Lung (tissue), 12 donors: ENCODE results near the gene GET4. TPM values are rescaled to one million over a fixed set of nuclear protein-coding genes. Genes with fewer than 3 reads are reported as not detected.

Source experiments
- ATAC-seq: fragments of 200-7000 bp; cut with Tn5 transposase; one replicate; pipeline ENCODE4 v1.9.1; 2020; ENCODE audit warnings: moderate number of reproducible peaks; ENCODE audit not compliant: insufficient read depth, low FRiP score
- DNase-seq, 3 donors: peaks; one replicate each; pipeline ENCODE4 v3.0.0-alpha.2; 2013 to 2017
- H3K27ac ChIP-seq, 2 donors: one replicate each; pipeline ENCODE4 v1.5.1; 2013; ENCODE audit warnings: mild to moderate bottlenecking in 2 of 2, moderate library complexity in 2 of 2, control low read depth in 1 of 2, inconsistent platforms in 1 of 2, low read depth in 1 of 2, low read length in 1 of 2
- H3K27me3 ChIP-seq, 3 donors: one replicate each; pipeline ENCODE4 v1.5.1; 2013; ENCODE audit warnings: low read length in 2 of 3; ENCODE audit not compliant: control insufficient read depth in 3 of 3, insufficient read depth in 3 of 3
- H3K36me3 ChIP-seq, 4 donors: one replicate each; pipeline ENCODE4 v1.5.1; 2013; ENCODE audit warnings: low read length in 4 of 4, mild to moderate bottlenecking in 1 of 4, moderate library complexity in 1 of 4; ENCODE audit not compliant: control insufficient read depth in 4 of 4, insufficient read depth in 4 of 4
- H3K4me1 ChIP-seq, 5 donors: one replicate each; pipeline ENCODE4 v1.5.1; 2013; ENCODE audit warnings: low read length in 5 of 5, mild to moderate bottlenecking in 2 of 5, moderate library complexity in 1 of 5; ENCODE audit not compliant: control insufficient read depth in 5 of 5, insufficient read depth in 5 of 5
- H3K4me3 ChIP-seq: one replicate; pipeline ENCODE4 v1.5.1; 2013; ENCODE audit warnings: mild to moderate bottlenecking, control low read depth, moderate library complexity
- H3K9ac ChIP-seq, 2 donors: one replicate each; pipeline ENCODE4 v1.5.1; 2013; ENCODE audit warnings: low read length in 2 of 2, control low read depth in 1 of 2; ENCODE audit not compliant: insufficient read depth in 1 of 2
- H3K9me3 ChIP-seq, 4 donors: one replicate each; pipeline ENCODE4 v1.5.1; 2013; ENCODE audit warnings: low read length in 3 of 4, mild to moderate bottlenecking in 1 of 4, moderate library complexity in 1 of 4; ENCODE audit not compliant: control insufficient read depth in 4 of 4, insufficient read depth in 3 of 4
- CTCF ChIP-seq: IDR thresholded peaks from 2 replicates; pipeline ENCODE4 v1.5.1; 2012; ENCODE audit warnings: mild to moderate bottlenecking; ENCODE audit errors: control extremely low read depth, extremely low read depth
- WGBS, 2 donors: extraction: QIAGEN DNeasy Blood & Tissue Kit; methylation state at CpG; one replicate each; pipeline ENCODE4 v1.1.7; 2013; 5-methylcytosine and 5-hydroxymethylcytosine counted together
- polyA plus RNA-seq, 2 donors: library from polyadenylated mRNA; stranded (reverse); fragments of 200-250 nt; gene quantifications; one replicate each; pipeline ENCODE4 v1.2.1, GENCODE V29; 2013
- total RNA-seq, 2 donors: library from RNA; depleted of rRNA in 1 of 2; stranded (reverse); fragments of >200 nt in 1 of 2; gene quantifications; one replicate each; pipeline ENCODE4 v1.2.1, GENCODE V29; 2014 to 2021
- donor health status: control.
- donor health status: control.
- donor health status: Bipolar disorder and iron deficiency.
- donor health status: healthy.
- donor health status: DM: yes; HTN: yes; CAD: no.

The GET4 gene
- total and polyA plus RNA-seq, 4 donors, result 34.1 to 41.8 (median 40.0) TPM

- no peak overlapping the region for H3K4me3 ChIP-seq
- ATAC-seq (no peak), DNase-seq (no peak)
- no peaks in the 10 kb centered on the region for H3K9me3 ChIP-seq
- H3K9ac ChIP-seq, result no peak overlapping the region
- TF ChIP-seq CTCF, result no peak
- 95 to 97% methylated on average over 32 of the region's 32 CpGs for WGBS, 2 donors
- H3K4me1 ChIP-seq, result no peaks in the 10 kb centered on the region
- peaks cover 32 to 55% (median 36%) of the 10 kb centered on the region in 4 donors for H3K36me3 ChIP-seq
- no peak overlapping the region for H3K27ac ChIP-seq
- no peaks in the 10 kb centered on the region for H3K27me3 ChIP-seq
Observed at GRCh38 chr7:854118-854775, 22.1 kb upstream of the GET4 start.

GRCh38 chr7:855686-856369, 20.5 kb upstream of the GET4 start:
- no peak overlapping the region for H3K9ac ChIP-seq
- no peak overlapping the region for H3K4me3 ChIP-seq
- no peaks in the 10 kb centered on the region for H3K4me1 ChIP-seq
- WGBS, 2 donors, result 93 to 96% methylated on average over 21 to 29 of the region's 29 CpGs
- TF ChIP-seq CTCF, result no peak
- no peaks in the 10 kb centered on the region for H3K9me3 ChIP-seq
- no peak overlapping the region for H3K27ac ChIP-seq
- H3K36me3 ChIP-seq, result peaks cover 36 to 57% (median 45%) of the 10 kb centered on the region in 4 donors
- H3K27me3 ChIP-seq, result no peaks in the 10 kb centered on the region
- no peak for ATAC-seq
- no peak for DNase-seq

GRCh38 chr7:856444-857095, 19.8 kb upstream of the GET4 start:
- Histone ChIP-seq H3K9me3 (no peaks in the 10 kb centered on the region), H3K27me3 (no peaks in the 10 kb centered on the region), H3K27ac (no peak overlapping the region), H3K9ac (no peak overlapping the region), H3K4me1 (no peaks in the 10 kb centered on the region), H3K36me3 (peaks cover 38 to 61% (median 53%) of the 10 kb centered on the region in 4 donors), H3K4me3 (no peak overlapping the region)
- ATAC-seq, result no peak
- no peak for DNase-seq
- 92 to 96% methylated on average over 27 to 30 of the region's 30 CpGs for WGBS, 2 donors
- no peak for TF ChIP-seq CTCF
